ENCODE measurements around the gene ACAD11. TPM values are rescaled to one million over a fixed set of nuclear protein-coding genes. Genes with fewer than 3 reads are reported as not detected.
"Not testable (repeated sequence)": the region's sequence is repeated elsewhere in the genome, so short reads cannot be mapped to it uniquely, and the experiment has no call there.

Gene ACAD11
- total RNA-seq, 2 experiments from 2014 or later, result 11.8 to 13.0 TPM

- Mint-ChIP-seq H3K4me3 (no peak overlapping the region), H3K27ac (no peak overlapping the region), H3K27me3 (no peaks in the 10 kb centered on the region), H3K9me3 (no peaks in the 10 kb centered on the region), H3K36me3 (ENCODE audit: low read depth) (peaks cover 14% of the 10 kb centered on the region), H3K4me1 (peaks cover 2% of the 10 kb centered on the region)
- CTCF ChIA-PET, result no interaction called here
- no peak for DNase-seq
- POLR2A ChIA-PET, result no interaction called here
Measured at GRCh38 chr3:132622148-132622547, 37.5 kb downstream of the ACAD11 start.

- Mint-ChIP-seq H3K4me1 (no peaks in the 10 kb centered on the region), H3K36me3 (ENCODE audit: low read depth) (peaks cover 20% of the 10 kb centered on the region), H3K4me3 (no peak overlapping the region), H3K27me3 (no peaks in the 10 kb centered on the region), H3K27ac (no peak overlapping the region), H3K9me3 (peaks cover 13% of the 10 kb centered on the region)
- no peak for DNase-seq
- CTCF ChIA-PET, result no interaction called here
- POLR2A ChIA-PET, result no interaction called here
Measured at GRCh38 chr3:132616780-132617179, 42.8 kb downstream of the ACAD11 start.

- Mint-ChIP-seq H3K4me3 (no peak overlapping the region), H3K9me3 (peaks cover 13% of the 10 kb centered on the region), H3K27ac (no peak overlapping the region), H3K4me1 (no peaks in the 10 kb centered on the region), H3K27me3 (no peaks in the 10 kb centered on the region), H3K36me3 (ENCODE audit: low read depth) (peaks cover 22% of the 10 kb centered on the region)
- DNase-seq, result no peak
- ChIA-PET CTCF (no interaction called here), POLR2A (no interaction called here)
Measured at GRCh38 chr3:132615881-132616280, 43.7 kb downstream of the ACAD11 start.

GRCh38 chr3:132615301-132615700 is 44.3 kb downstream of the ACAD11 start:
- peaks cover 22% of the 10 kb centered on the region for H3K36me3 Mint-ChIP-seq (ENCODE audit: low read depth)
- peaks cover 13% of the 10 kb centered on the region for H3K9me3 Mint-ChIP-seq
- POLR2A ChIA-PET, CTCF ChIA-PET, H3K4me3 Mint-ChIP-seq, H3K27me3 Mint-ChIP-seq, DNase-seq, H3K27ac Mint-ChIP-seq, H3K4me1 Mint-ChIP-seq: not testable (repeated sequence)

GRCh38 chr3:132606620-132607019 is 53.0 kb downstream of the ACAD11 start:
- CTCF ChIA-PET, POLR2A ChIA-PET, H3K27me3 Mint-ChIP-seq, H3K27ac Mint-ChIP-seq, H3K4me3 Mint-ChIP-seq, H3K4me1 Mint-ChIP-seq, H3K9me3 Mint-ChIP-seq, DNase-seq: not testable (repeated sequence)
- peaks cover 13% of the 10 kb centered on the region for H3K36me3 Mint-ChIP-seq (ENCODE audit: low read depth)

- Mint-ChIP-seq H3K36me3 (ENCODE audit: low read depth) (peaks cover 13% of the 10 kb centered on the region), H3K4me1 (no peaks in the 10 kb centered on the region), H3K4me3 (no peak overlapping the region), H3K27ac (no peak overlapping the region), H3K27me3 (no peaks in the 10 kb centered on the region), H3K9me3 (no peaks in the 10 kb centered on the region)
- ChIA-PET CTCF (no interaction called here), POLR2A (no interaction called here)
- no peak for DNase-seq
Measured at GRCh38 chr3:132606085-132606484, 53.5 kb downstream of the ACAD11 start.

- Mint-ChIP-seq H3K27me3 (no peaks in the 10 kb centered on the region), H3K36me3 (ENCODE audit: low read depth) (peaks cover 13% of the 10 kb centered on the region)
- POLR2A ChIA-PET, result no interaction called here
Measured at GRCh38 chr3:132605374-132605792, 54.2 kb downstream of the ACAD11 start.

GRCh38 chr3:132600614-132601013 is 59.0 kb downstream of the ACAD11 start:
- H3K27me3 Mint-ChIP-seq; H3K4me3 Mint-ChIP-seq; H3K36me3 Mint-ChIP-seq (ENCODE audit: low read depth); CTCF ChIA-PET; H3K4me1 Mint-ChIP-seq; H3K27ac Mint-ChIP-seq; POLR2A ChIA-PET; DNase-seq; H3K9me3 Mint-ChIP-seq: not testable (repeated sequence)

More at GRCh38 chr3:132605374-132605792, 54.2 kb downstream of the ACAD11 start:
- no peak for DNase-seq
- H3K9me3 Mint-ChIP-seq, result no peaks in the 10 kb centered on the region
- no peaks in the 10 kb centered on the region for H3K4me1 Mint-ChIP-seq
- H3K27ac Mint-ChIP-seq, result no peak overlapping the region
- CTCF ChIA-PET, result no interaction called here
- H3K4me3 Mint-ChIP-seq, result no peak overlapping the region

- CTCF ChIA-PET, result interaction anchor here (1.1 kb wide), 1 partner anchor 51 kb away, joined by 4 read pairs; no protein-coding TSS in a partner anchor
- no peak overlapping the region for H3K4me3 Mint-ChIP-seq
- no peaks in the 10 kb centered on the region for H3K27me3 Mint-ChIP-seq
- H3K9me3 Mint-ChIP-seq, result no peaks in the 10 kb centered on the region
- H3K4me1 Mint-ChIP-seq, result peaks cover 2% of the 10 kb centered on the region
- POLR2A ChIA-PET, result no interaction called here
- DNase-seq, result no peak
- peaks cover 10% of the 10 kb centered on the region for H3K36me3 Mint-ChIP-seq (ENCODE audit: low read depth)
- H3K27ac Mint-ChIP-seq, result no peak overlapping the region
Measured at GRCh38 chr3:132598181-132598580, 61.4 kb downstream of the ACAD11 start.

- CTCF ChIA-PET, result interaction anchor here (1.1 kb wide), 1 partner anchor 50 kb away, joined by 4 read pairs; no protein-coding TSS in a partner anchor
- no peak for DNase-seq
- POLR2A ChIA-PET, result no interaction called here
- Mint-ChIP-seq H3K36me3 (ENCODE audit: low read depth) (peaks cover 8% of the 10 kb centered on the region), H3K27ac (no peak overlapping the region), H3K9me3 (no peaks in the 10 kb centered on the region), H3K4me1 (peaks cover 2% of the 10 kb centered on the region), H3K27me3 (no peaks in the 10 kb centered on the region), H3K4me3 (no peak overlapping the region)
Measured at GRCh38 chr3:132597660-132598059, 61.9 kb downstream of the ACAD11 start.

GRCh38 chr3:132596816-132597433 is 62.7 kb downstream of the ACAD11 start, which contains the start of gene ACKR4:
Gene ACKR4, plus strand, starts transcription at chr3:132597270. Its CDS starts 3,128 bp downstream, at chr3:132600398.
- DNase-seq, result no peak
- H3K4me3 Mint-ChIP-seq, result no peak within 1 kb of the TSS
- POLR2A ChIA-PET, result no interaction called here
- H3K36me3 Mint-ChIP-seq (ENCODE audit: low read depth), result peaks cover 8% of the 10 kb centered on the region
- H3K9me3 Mint-ChIP-seq, result no peaks in the 10 kb centered on the region
- H3K27me3 Mint-ChIP-seq, result no peaks in the 10 kb centered on the region
- no peak within 1 kb of the TSS for H3K27ac Mint-ChIP-seq
- CTCF ChIA-PET, result interaction anchor here (1.1 kb wide), 1 partner anchor 49 kb away, joined by 4 read pairs; no protein-coding TSS in a partner anchor
- H3K4me1 Mint-ChIP-seq, result peaks cover 2% of the 10 kb centered on the region

- Mint-ChIP-seq H3K36me3 (ENCODE audit: low read depth) (peaks cover 8% of the 10 kb centered on the region), H3K4me3 (no peak overlapping the region), H3K27ac (no peak overlapping the region), H3K9me3 (no peaks in the 10 kb centered on the region), H3K4me1 (peaks cover 2% of the 10 kb centered on the region), H3K27me3 (no peaks in the 10 kb centered on the region)
- ChIA-PET CTCF (no interaction called here), POLR2A (no interaction called here)
- no peak for DNase-seq
Measured at GRCh38 chr3:132596326-132596725, 63.3 kb downstream of the ACAD11 start.

- Mint-ChIP-seq H3K36me3 (ENCODE audit: low read depth) (peaks cover 7% of the 10 kb centered on the region), H3K27me3 (no peaks in the 10 kb centered on the region), H3K9me3 (no peaks in the 10 kb centered on the region), H3K4me3 (no peak overlapping the region), H3K27ac (no peak overlapping the region), H3K4me1 (peaks cover 2% of the 10 kb centered on the region)
- ChIA-PET POLR2A (no interaction called here), CTCF (no interaction called here)
- DNase-seq, result no peak
Measured at GRCh38 chr3:132595014-132595413, 64.6 kb downstream of the ACAD11 start.

- ChIA-PET CTCF (no interaction called here), POLR2A (no interaction called here)
- Mint-ChIP-seq H3K4me3 (no peak overlapping the region), H3K27ac (no peak overlapping the region), H3K9me3 (no peaks in the 10 kb centered on the region), H3K4me1 (peaks cover 2% of the 10 kb centered on the region), H3K27me3 (no peaks in the 10 kb centered on the region), H3K36me3 (ENCODE audit: low read depth) (peaks cover 7% of the 10 kb centered on the region)
- DNase-seq, result no peak
Measured at GRCh38 chr3:132594498-132594897, 65.1 kb downstream of the ACAD11 start.
